ENCODE results near the gene GPR176.

The GPR176 gene

GRCh38 chr15:39782441-39783138 is 137.5 kb downstream of the GPR176 start, which contains the start of gene FSIP1:
Gene FSIP1, minus strand, starts transcription at chr15:39782841. Its CDS starts 6,317 bp downstream, at chr15:39776524.
- peaks cover 10% of the 10 kb centered on the region for H3K79me1 ChIP-seq (replicated peaks; ENCODE audit: low read length, poor library complexity, severe bottlenecking)
- DNase-seq: peak; percentile 98
- H3K9ac ChIP-seq (ENCODE audit: low read length): peak within 1 kb of the TSS; percentile 95
- H4K8ac ChIP-seq (ENCODE audit: low read length): peak within 1 kb of the TSS; percentile 38
- peak within 1 kb of the TSS; percentile 57 to 97 for H3K18ac ChIP-seq (ENCODE audit: low read depth in 1 of 2, low read length in 2 of 2)
- peak within 1 kb of the TSS; percentile 79 for H3K27ac ChIP-seq (ENCODE audit: low read length, poor library complexity, severe bottlenecking)
- peak within 1 kb of the TSS in 1 of 2 experiments; percentile 4 for H3K14ac ChIP-seq (ENCODE audit: low read length in 2 of 2)
- peaks cover 5% of the 10 kb centered on the region for H3K4me1 ChIP-seq (ENCODE audit: control insufficient read depth, insufficient read depth, low read depth, low read length)
- no peak within 1 kb of the TSS for H2BK5ac ChIP-seq (ENCODE audit: low read depth, low read length, poor library complexity, severe bottlenecking)
- no peaks in the 10 kb centered on the region for H3K27me3 ChIP-seq (ENCODE audit: control insufficient read depth in 1 of 2, insufficient read depth in 1 of 2, low read length in 2 of 2)
- no peak within 1 kb of the TSS for H3K23ac ChIP-seq (ENCODE audit: low read length in 2 of 2)
- H2BK120ac ChIP-seq (ENCODE audit: low read depth, low read length): no peak within 1 kb of the TSS
- peak within 1 kb of the TSS; percentile 18 for H2AK5ac ChIP-seq (ENCODE audit: low read length, severe bottlenecking)
- H3K4me3 ChIP-seq (ENCODE audit: insufficient read depth in 1 of 2, low read depth in 1 of 2, low read length in 2 of 2): peak within 1 kb of the TSS; percentile 91 to 94
- H2AFZ ChIP-seq (ENCODE audit: low read depth, low read length): peak within 1 kb of the TSS; percentile 100
- no peaks in the 10 kb centered on the region for H3K36me3 ChIP-seq (ENCODE audit: control insufficient read depth in 1 of 2, insufficient read depth in 2 of 2, low read depth in 1 of 2, low read length in 2 of 2)
- H2BK15ac ChIP-seq (ENCODE audit: low read depth, poor library complexity, severe bottlenecking): no peak within 1 kb of the TSS
- WGBS: under 1% methylated on average over 52 of the region's 64 CpGs
- H3K4ac ChIP-seq (ENCODE audit: low read depth in 1 of 2, low read length in 2 of 2): peak within 1 kb of the TSS in 1 of 2 experiments; percentile 0
- H2BK12ac ChIP-seq (ENCODE audit: low read length in 2 of 2): peak within 1 kb of the TSS in 1 of 2 experiments; percentile 86
- H3K4me2 ChIP-seq (ENCODE audit: low read length, poor library complexity, severe bottlenecking): peak within 1 kb of the TSS; percentile 42
- no peak within 1 kb of the TSS for H4K91ac ChIP-seq (ENCODE audit: low read length)
- no peaks in the 10 kb centered on the region for H3K9me3 ChIP-seq (ENCODE audit: control insufficient read depth, low read length)

- no peaks in the 10 kb centered on the region for H3K9me3 ChIP-seq (ENCODE audit: control insufficient read depth, low read length)
- WGBS: 67% methylated on average over 2 of the region's 2 CpGs
- no peak overlapping the region for H4K8ac ChIP-seq (ENCODE audit: low read length)
- no peak overlapping the region for H3K18ac ChIP-seq (ENCODE audit: low read depth in 1 of 2, low read length in 2 of 2)
- H3K23ac ChIP-seq (ENCODE audit: low read length in 2 of 2): no peak overlapping the region
- no peaks in the 10 kb centered on the region for H3K27me3 ChIP-seq (ENCODE audit: control insufficient read depth in 1 of 2, insufficient read depth in 1 of 2, low read length in 2 of 2)
- H2BK5ac ChIP-seq (ENCODE audit: low read depth, low read length, poor library complexity, severe bottlenecking): no peak overlapping the region
- H3K4me3 ChIP-seq (ENCODE audit: insufficient read depth in 1 of 2, low read depth in 1 of 2, low read length in 2 of 2): peak overlapping the region in 1 of 2 experiments; percentile 94
- DNase-seq: no peak
- H3K14ac ChIP-seq (ENCODE audit: low read length in 2 of 2): no peak overlapping the region
- no peak overlapping the region for H2BK12ac ChIP-seq (ENCODE audit: low read length in 2 of 2)
- no peak overlapping the region for H3K4ac ChIP-seq (ENCODE audit: low read depth in 1 of 2, low read length in 2 of 2)
- no peak overlapping the region for H2AK5ac ChIP-seq (ENCODE audit: low read length, severe bottlenecking)
- peak overlapping the region; percentile 63 for H3K9ac ChIP-seq (ENCODE audit: low read length)
- H4K91ac ChIP-seq (ENCODE audit: low read length): no peak overlapping the region
- peaks cover 10% of the 10 kb centered on the region for H3K79me1 ChIP-seq (replicated peaks; ENCODE audit: low read length, poor library complexity, severe bottlenecking)
- H3K4me2 ChIP-seq (ENCODE audit: low read length, poor library complexity, severe bottlenecking): peak overlapping the region; percentile 32
- H2BK15ac ChIP-seq (ENCODE audit: low read depth, poor library complexity, severe bottlenecking): no peak overlapping the region
- peak overlapping the region; percentile 10 for H3K27ac ChIP-seq (ENCODE audit: low read length, poor library complexity, severe bottlenecking)
- H2BK120ac ChIP-seq (ENCODE audit: low read depth, low read length): no peak overlapping the region
- peaks cover 3% of the 10 kb centered on the region for H3K4me1 ChIP-seq (ENCODE audit: control insufficient read depth, insufficient read depth, low read depth, low read length)
- H3K36me3 ChIP-seq (ENCODE audit: control insufficient read depth in 1 of 2, insufficient read depth in 2 of 2, low read depth in 1 of 2, low read length in 2 of 2): no peaks in the 10 kb centered on the region
- no peak overlapping the region for H2AFZ ChIP-seq (ENCODE audit: low read depth, low read length)
Observed at GRCh38 chr15:39781967-39782302, 138.1 kb downstream of the GPR176 start.

DNA sequence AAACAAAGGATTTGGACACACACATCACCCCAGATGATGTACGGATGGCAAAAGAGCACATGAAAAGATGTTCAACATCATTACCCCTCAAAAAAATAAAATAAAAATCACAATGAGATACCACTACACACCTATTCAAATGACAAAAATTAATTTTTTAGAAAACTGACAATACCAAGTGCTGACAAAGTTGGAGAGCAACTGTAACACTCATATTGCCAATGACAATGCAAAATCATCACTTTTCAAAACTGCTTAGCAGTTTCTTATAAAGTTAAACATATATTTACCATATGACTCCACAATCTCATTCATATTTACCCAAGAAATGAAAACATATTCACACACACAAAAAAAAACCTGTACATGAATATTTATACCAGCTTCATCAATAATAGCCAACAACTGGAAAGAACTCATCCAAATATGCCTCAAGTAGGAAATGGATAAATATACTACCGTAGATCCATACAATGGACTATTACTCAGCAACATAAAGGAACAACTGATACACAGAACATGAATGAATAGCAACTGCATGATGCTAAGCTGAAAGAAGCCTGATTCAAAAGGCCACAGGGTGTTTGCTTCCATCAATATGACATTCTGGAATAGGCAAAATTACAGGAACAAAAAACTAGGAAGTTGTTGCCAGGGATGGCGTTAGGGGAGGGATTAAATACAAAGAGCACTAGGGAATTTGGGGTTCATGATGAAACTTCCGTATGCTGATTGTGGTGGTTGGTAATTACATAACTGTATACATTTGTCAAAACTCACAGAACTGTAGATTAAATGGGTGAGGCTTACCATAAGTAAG is 138.7 kb downstream of the GPR176 start:
- DNase-seq: no peak
- Histone ChIP-seq H3K9ac (ENCODE audit: low read length) (no peak overlapping the region), H3K4me2 (ENCODE audit: low read length, poor library complexity, severe bottlenecking) (no peak overlapping the region), H3K36me3 (ENCODE audit: control insufficient read depth in 1 of 2, insufficient read depth in 2 of 2, low read depth in 1 of 2, low read length in 2 of 2) (no peaks in the 10 kb centered on the region), H2AK5ac (ENCODE audit: low read length, severe bottlenecking) (no peak overlapping the region), H4K91ac (ENCODE audit: low read length) (no peak overlapping the region), H3K9me3 (ENCODE audit: control insufficient read depth, low read length) (no peaks in the 10 kb centered on the region), H2AFZ (ENCODE audit: low read depth, low read length) (no peak overlapping the region), H2BK12ac (ENCODE audit: low read length in 2 of 2) (no peak overlapping the region), H3K4ac (ENCODE audit: low read depth in 1 of 2, low read length in 2 of 2) (no peak overlapping the region), H2BK120ac (ENCODE audit: low read depth, low read length) (no peak overlapping the region), H3K4me1 (ENCODE audit: control insufficient read depth, insufficient read depth, low read depth, low read length) (peaks cover 3% of the 10 kb centered on the region), H3K4me3 (ENCODE audit: insufficient read depth in 1 of 2, low read depth in 1 of 2, low read length in 2 of 2) (no peak overlapping the region), H3K23ac (ENCODE audit: low read length in 2 of 2) (no peak overlapping the region), H2BK15ac (ENCODE audit: low read depth, poor library complexity, severe bottlenecking) (no peak overlapping the region), H3K18ac (ENCODE audit: low read depth in 1 of 2, low read length in 2 of 2) (no peak overlapping the region), H3K14ac (ENCODE audit: low read length in 2 of 2) (no peak overlapping the region), H4K8ac (ENCODE audit: low read length) (no peak overlapping the region), H3K27ac (ENCODE audit: low read length, poor library complexity, severe bottlenecking) (no peak overlapping the region), H2BK5ac (ENCODE audit: low read depth, low read length, poor library complexity, severe bottlenecking) (no peak overlapping the region), H3K27me3 (ENCODE audit: control insufficient read depth in 1 of 2, insufficient read depth in 1 of 2, low read length in 2 of 2) (no peaks in the 10 kb centered on the region), H3K79me1 (replicated peaks; ENCODE audit: low read length, poor library complexity, severe bottlenecking) (peaks cover 12% of the 10 kb centered on the region)
- 90% methylated on average over 3 of the region's 4 CpGs for WGBS

GRCh38 chr15:39778021-39778420 is 142.0 kb downstream of the GPR176 start:
- H3K14ac ChIP-seq (ENCODE audit: low read length in 2 of 2): no peak overlapping the region
- H3K27ac ChIP-seq (ENCODE audit: low read length, poor library complexity, severe bottlenecking): no peak overlapping the region
- no peaks in the 10 kb centered on the region for H3K9me3 ChIP-seq (ENCODE audit: control insufficient read depth, low read length)
- H2AK5ac ChIP-seq (ENCODE audit: low read length, severe bottlenecking): no peak overlapping the region
- peaks cover 4% of the 10 kb centered on the region for H3K79me1 ChIP-seq (replicated peaks; ENCODE audit: low read length, poor library complexity, severe bottlenecking)
- no peak overlapping the region for H2BK12ac ChIP-seq (ENCODE audit: low read length in 2 of 2)
- H4K91ac ChIP-seq (ENCODE audit: low read length): no peak overlapping the region
- H4K8ac ChIP-seq (ENCODE audit: low read length): no peak overlapping the region
- H2BK15ac ChIP-seq (ENCODE audit: low read depth, poor library complexity, severe bottlenecking): no peak overlapping the region
- no peak overlapping the region for H3K9ac ChIP-seq (ENCODE audit: low read length)
- 30% methylated on average over 3 of the region's 3 CpGs for WGBS
- no peak overlapping the region for H3K23ac ChIP-seq (ENCODE audit: low read length in 2 of 2)
- no peak overlapping the region for H2AFZ ChIP-seq (ENCODE audit: low read depth, low read length)
- H2BK120ac ChIP-seq (ENCODE audit: low read depth, low read length): no peak overlapping the region
- DNase-seq: peak; percentile 15
- H3K4me3 ChIP-seq (ENCODE audit: insufficient read depth in 1 of 2, low read depth in 1 of 2, low read length in 2 of 2): no peak overlapping the region
- H3K4me1 ChIP-seq (ENCODE audit: control insufficient read depth, insufficient read depth, low read depth, low read length): no peaks in the 10 kb centered on the region
- H3K18ac ChIP-seq (ENCODE audit: low read depth in 1 of 2, low read length in 2 of 2): no peak overlapping the region
- no peaks in the 10 kb centered on the region for H3K36me3 ChIP-seq (ENCODE audit: control insufficient read depth in 1 of 2, insufficient read depth in 2 of 2, low read depth in 1 of 2, low read length in 2 of 2)
- no peak overlapping the region for H2BK5ac ChIP-seq (ENCODE audit: low read depth, low read length, poor library complexity, severe bottlenecking)
- no peak overlapping the region for H3K4me2 ChIP-seq (ENCODE audit: low read length, poor library complexity, severe bottlenecking)
- H3K4ac ChIP-seq (ENCODE audit: low read depth in 1 of 2, low read length in 2 of 2): no peak overlapping the region
- H3K27me3 ChIP-seq (ENCODE audit: control insufficient read depth in 1 of 2, insufficient read depth in 1 of 2, low read length in 2 of 2): no peaks in the 10 kb centered on the region

All from mesenchymal stem cell (in vitro differentiated cells and primary cell).